H9 (cell line): ENCODE data around the gene FNDC3A. TPM values are rescaled to one million over a fixed set of nuclear protein-coding genes. Genes with fewer than 3 reads are reported as not detected.

ENCODE experiments used
- DNase-seq: peaks from one replicate; pipeline ENCODE4 v3.0.0-alpha.2; 2017
- H2AFZ ChIP-seq: one replicate; pipeline ENCODE4 v1.6.1; 2013; ENCODE audit warnings: mild to moderate bottlenecking, low read length, control low read depth, moderate library complexity
- H2AK5ac ChIP-seq: 2 replicates; pipeline ENCODE4 v1.6.1; 2013; ENCODE audit warnings: low read length, control low read depth, mixed read lengths; ENCODE audit not compliant: insufficient read length
- H2BK120ac ChIP-seq: one replicate; pipeline ENCODE4 v1.6.1; 2013; ENCODE audit warnings: low read depth, mild to moderate bottlenecking, low read length, control low read depth, inconsistent platforms; ENCODE audit not compliant: poor library complexity, severe bottlenecking
- H2BK12ac ChIP-seq: 2 replicates; pipeline ENCODE4 v1.6.1; 2013; ENCODE audit warnings: low read length, control low read depth, mixed read lengths, low read depth; ENCODE audit not compliant: insufficient read length
- H2BK15ac ChIP-seq: 2 replicates; pipeline ENCODE4 v1.6.1; 2013; ENCODE audit warnings: low read depth, low read length, control low read depth
- H2BK20ac ChIP-seq: one replicate; pipeline ENCODE4 v1.6.1; 2013; ENCODE audit warnings: low read depth, mild to moderate bottlenecking, low read length, control low read depth, inconsistent platforms; ENCODE audit not compliant: poor library complexity, severe bottlenecking
- H2BK5ac ChIP-seq: 2 replicates; pipeline ENCODE4 v1.6.1; 2013; ENCODE audit warnings: low read length, control low read depth, mixed read lengths; ENCODE audit not compliant: insufficient read length
- H3K14ac ChIP-seq: 2 replicates; pipeline ENCODE4 v1.6.1; 2013; ENCODE audit warnings: low read length, control low read depth; ENCODE audit not compliant: insufficient read depth
- H3K18ac ChIP-seq: 2 replicates; pipeline ENCODE4 v1.6.1; 2013; ENCODE audit warnings: low read depth, mild to moderate bottlenecking, mixed read lengths, low read length, control low read depth; ENCODE audit not compliant: insufficient read length
- H3K23ac ChIP-seq: 2 replicates; pipeline ENCODE4 v1.6.1; 2013; ENCODE audit warnings: low read length, control low read depth, mixed read lengths, low read depth; ENCODE audit not compliant: insufficient read length
- H3K23me2 ChIP-seq: 2 replicates; pipeline ENCODE4 v1.6.1; 2013; ENCODE audit warnings: low read depth, mild to moderate bottlenecking, mixed read lengths, low read length, control low read depth; ENCODE audit not compliant: insufficient read length, poor library complexity, severe bottlenecking
- H3K27ac ChIP-seq: 2 replicates; pipeline ENCODE4 v1.5.1; 2013; ENCODE audit warnings: low read length, control low read depth, mixed read lengths, low read depth; ENCODE audit not compliant: insufficient read length
- H3K27me3 ChIP-seq: 2 replicates; pipeline ENCODE4 v1.6.1; 2013; ENCODE audit warnings: low read length, control low read depth, inconsistent platforms; ENCODE audit not compliant: insufficient read depth
- H3K4ac ChIP-seq: 2 replicates; pipeline ENCODE4 v1.6.1; 2013; ENCODE audit warnings: low read depth, mild to moderate bottlenecking, control low read depth, inconsistent platforms, low read length, moderate library complexity
- H3K4me1 ChIP-seq: 2 replicates; pipeline ENCODE4 v1.6.1; 2013; ENCODE audit warnings: low read length, control low read depth, inconsistent platforms; ENCODE audit not compliant: insufficient read depth
- H3K4me2 ChIP-seq: 2 replicates; pipeline ENCODE4 v1.6.1; 2013; ENCODE audit warnings: low read length, control low read depth, mixed read lengths; ENCODE audit not compliant: insufficient read length, insufficient read depth
- H3K56ac ChIP-seq: 2 replicates; pipeline ENCODE4 v1.6.1; 2013; ENCODE audit warnings: low read depth, mild to moderate bottlenecking, mixed read lengths, low read length, control low read depth; ENCODE audit not compliant: insufficient read length
- H3K79me1 ChIP-seq: 2 replicates; pipeline ENCODE4 v1.6.1; 2013; ENCODE audit warnings: low read depth, mild to moderate bottlenecking, moderate library complexity, low read length, control low read depth, inconsistent platforms; ENCODE audit not compliant: insufficient read depth, poor library complexity, severe bottlenecking
- H3K79me2 ChIP-seq: 2 replicates; pipeline ENCODE4 v1.6.1; 2013; ENCODE audit warnings: low read length, control low read depth, inconsistent platforms; ENCODE audit not compliant: insufficient read depth
- H3K9ac ChIP-seq: 2 replicates; pipeline ENCODE4 v1.6.1; 2013; ENCODE audit warnings: low read length, control low read depth, mixed read lengths; ENCODE audit not compliant: insufficient read length; ENCODE audit errors: extremely low read depth
- H3K9me3 ChIP-seq: one replicate; pipeline ENCODE4 v1.6.1; 2013; ENCODE audit warnings: low read depth, low read length, inconsistent platforms; ENCODE audit not compliant: control insufficient read depth
- H3T11ph ChIP-seq: one replicate; pipeline ENCODE4 v1.6.1; 2013; ENCODE audit warnings: mild to moderate bottlenecking, low read length, control low read depth, inconsistent platforms
- H4K20me1 ChIP-seq: one replicate; pipeline ENCODE4 v1.6.1; 2013; ENCODE audit not compliant: control insufficient read depth, insufficient read length, insufficient read depth
- H4K5ac ChIP-seq: 2 replicates; pipeline ENCODE4 v1.6.1; 2013; ENCODE audit warnings: low read depth, mild to moderate bottlenecking, mixed read lengths, low read length, control low read depth; ENCODE audit not compliant: insufficient read length
- H4K8ac ChIP-seq: replicated peaks from 2 replicates; pipeline ENCODE4 v1.6.1; 2013; ENCODE audit warnings: low read length, control low read depth, mixed read lengths, low read depth; ENCODE audit not compliant: insufficient read length
- H4K91ac ChIP-seq: 2 replicates; pipeline ENCODE4 v1.6.1; 2013; ENCODE audit warnings: low read depth, mild to moderate bottlenecking, moderate library complexity, mixed read lengths, low read length, control low read depth; ENCODE audit not compliant: insufficient read length
- H3K27ac Mint-ChIP-seq, 3 experiments: 2 replicates in 2 of 3; 3 replicates in 1 of 3; pipeline ENCODE4 v1.8.0; 2020 to 2021; ENCODE audit warnings: mixed read lengths in 3 of 3, mild to moderate bottlenecking in 1 of 3, moderate library complexity in 1 of 3
- H3K27me3 Mint-ChIP-seq: 2 replicates; pipeline ENCODE4 v1.8.0; 2021; ENCODE audit warnings: low read depth, mild to moderate bottlenecking, moderate library complexity, mixed read lengths
- H3K36me3 Mint-ChIP-seq, 3 experiments: 2 replicates in 2 of 3; 3 replicates in 1 of 3; pipeline ENCODE4 v1.8.0; 2020 to 2021; ENCODE audit warnings: low read depth in 3 of 3, mixed read lengths in 3 of 3; ENCODE audit not compliant: insufficient read depth in 1 of 3
- H3K4me1 Mint-ChIP-seq, 2 experiments: 2 replicates each; pipeline ENCODE4 v1.8.0; 2020; ENCODE audit warnings: mixed read lengths in 2 of 2
- H3K4me3 Mint-ChIP-seq, 2 experiments: 2 replicates in 1 of 2; 3 replicates in 1 of 2; pipeline ENCODE4 v1.8.0; 2020 to 2021; ENCODE audit warnings: mild to moderate bottlenecking in 2 of 2, mixed read lengths in 2 of 2, moderate library complexity in 1 of 2
- H3K9me3 Mint-ChIP-seq, 2 experiments: 2 replicates in 1 of 2; 3 replicates in 1 of 2; pipeline ENCODE4 v1.8.0; 2020; ENCODE audit warnings: mild to moderate bottlenecking in 2 of 2, mixed read lengths in 2 of 2, moderate library complexity in 1 of 2
- WGBS: extraction: QIAGEN DNeasy Blood & Tissue Kit; methylation state at CpG from one replicate; pipeline ENCODE4 v1.1.7; 2013; ENCODE audit warnings: missing lambda C conversion rate, low lambda C conversion rate, mixed read lengths; ENCODE audit not compliant: insufficient read length; ENCODE audit errors: extremely low coverage; 5-methylcytosine and 5-hydroxymethylcytosine counted together
- total RNA-seq: library from RNA; stranded (reverse); gene quantifications from 2 replicates; pipeline ENCODE4 v1.2.1, GENCODE V29; 2021
- TF ChIP-seq, protein P1 (sequence below): fragments of 200-600 bp; sonication (generic); conservative IDR thresholded peaks from 3 replicates; pipeline ENCODE4 v1.8.0; 2021; ENCODE audit warnings: antibody characterized with exemption, mild to moderate bottlenecking

Gene FNDC3A
- total RNA-seq, 1 experiment from 2014 or later, result 27.4 TPM

DNA sequence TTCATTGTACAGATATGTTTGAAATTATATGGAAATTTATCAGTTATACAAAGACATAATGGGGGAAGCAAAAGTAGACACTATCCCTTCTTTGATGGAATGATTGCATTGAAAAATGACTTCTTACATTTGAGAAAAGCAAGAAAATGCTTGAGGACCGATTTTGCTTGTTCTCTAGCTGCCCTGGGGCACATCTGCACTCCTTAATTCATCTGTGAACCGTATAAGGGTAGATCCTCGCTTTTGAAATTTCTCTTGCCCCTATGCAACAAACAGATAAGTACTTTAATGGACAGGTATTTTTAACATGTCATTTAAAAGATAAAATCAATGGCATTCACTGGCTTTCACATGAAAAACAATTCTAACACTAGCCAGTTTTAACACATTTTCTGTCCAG is 230.9 kb downstream of the FNDC3A start:
- no peak overlapping the region for H3K4me3 Mint-ChIP-seq
- no peaks in the 10 kb centered on the region for H3K9me3 ChIP-seq

More for the DNA sequence above, 230.9 kb downstream of the FNDC3A start:
- H3K18ac ChIP-seq, result no peak overlapping the region
- no peak overlapping the region for H3K9ac ChIP-seq
- DNase-seq, result no peak
- H2AK5ac ChIP-seq, result no peak overlapping the region
- WGBS, result no CpG with 5 or more reads among the region's 3 CpGs
- no peak overlapping the region for H4K91ac ChIP-seq
- H3K27ac ChIP-seq, result no peak overlapping the region
- H3K4me1 ChIP-seq, result no peaks in the 10 kb centered on the region
- H3K23me2 ChIP-seq, result no peaks in the 10 kb centered on the region
- H3T11ph ChIP-seq, result no peak overlapping the region
- peaks cover 9 to 56% (median 13%) of the 10 kb centered on the region in 3 experiments; a peak in 6 of 7 replicates for H3K36me3 Mint-ChIP-seq
- H3K27ac Mint-ChIP-seq, result no peak overlapping the region
- H3K79me1 ChIP-seq, result no peaks in the 10 kb centered on the region
- H3K9me3 Mint-ChIP-seq, result no peaks in the 10 kb centered on the region
- no peak overlapping the region for H2BK5ac ChIP-seq
- H2AFZ ChIP-seq, result no peak overlapping the region
- no peak overlapping the region for H2BK120ac ChIP-seq
- H3K14ac ChIP-seq, result no peak overlapping the region
- no peak overlapping the region for H4K8ac ChIP-seq
- no peak overlapping the region for H3K56ac ChIP-seq
- H3K23ac ChIP-seq, result no peak overlapping the region
- no peaks in the 10 kb centered on the region; the same call in 1 of the 2 replicates for H3K27me3 Mint-ChIP-seq
- no peak overlapping the region for H4K5ac ChIP-seq
- no peak overlapping the region for H3K4me2 ChIP-seq
- H3K4ac ChIP-seq, result no peak overlapping the region
- no peaks in the 10 kb centered on the region for H4K20me1 ChIP-seq
- TF ChIP-seq, protein P1, sequence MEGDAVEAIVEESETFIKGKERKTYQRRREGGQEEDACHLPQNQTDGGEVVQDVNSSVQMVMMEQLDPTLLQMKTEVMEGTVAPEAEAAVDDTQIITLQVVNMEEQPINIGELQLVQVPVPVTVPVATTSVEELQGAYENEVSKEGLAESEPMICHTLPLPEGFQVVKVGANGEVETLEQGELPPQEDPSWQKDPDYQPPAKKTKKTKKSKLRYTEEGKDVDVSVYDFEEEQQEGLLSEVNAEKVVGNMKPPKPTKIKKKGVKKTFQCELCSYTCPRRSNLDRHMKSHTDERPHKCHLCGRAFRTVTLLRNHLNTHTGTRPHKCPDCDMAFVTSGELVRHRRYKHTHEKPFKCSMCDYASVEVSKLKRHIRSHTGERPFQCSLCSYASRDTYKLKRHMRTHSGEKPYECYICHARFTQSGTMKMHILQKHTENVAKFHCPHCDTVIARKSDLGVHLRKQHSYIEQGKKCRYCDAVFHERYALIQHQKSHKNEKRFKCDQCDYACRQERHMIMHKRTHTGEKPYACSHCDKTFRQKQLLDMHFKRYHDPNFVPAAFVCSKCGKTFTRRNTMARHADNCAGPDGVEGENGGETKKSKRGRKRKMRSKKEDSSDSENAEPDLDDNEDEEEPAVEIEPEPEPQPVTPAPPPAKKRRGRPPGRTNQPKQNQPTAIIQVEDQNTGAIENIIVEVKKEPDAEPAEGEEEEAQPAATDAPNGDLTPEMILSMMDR, result no peak
- H2BK12ac ChIP-seq, result no peak overlapping the region
- H3K4me1 Mint-ChIP-seq, result no peaks in the 10 kb centered on the region
- no peaks in the 10 kb centered on the region for H3K27me3 ChIP-seq
- H2BK20ac ChIP-seq, result no peak overlapping the region
- no peaks in the 10 kb centered on the region for H3K79me2 ChIP-seq
- no peak overlapping the region for H2BK15ac ChIP-seq
